Measurements from ENCODE around the gene CRPPA.

- TF ChIP-seq, protein P1, sequence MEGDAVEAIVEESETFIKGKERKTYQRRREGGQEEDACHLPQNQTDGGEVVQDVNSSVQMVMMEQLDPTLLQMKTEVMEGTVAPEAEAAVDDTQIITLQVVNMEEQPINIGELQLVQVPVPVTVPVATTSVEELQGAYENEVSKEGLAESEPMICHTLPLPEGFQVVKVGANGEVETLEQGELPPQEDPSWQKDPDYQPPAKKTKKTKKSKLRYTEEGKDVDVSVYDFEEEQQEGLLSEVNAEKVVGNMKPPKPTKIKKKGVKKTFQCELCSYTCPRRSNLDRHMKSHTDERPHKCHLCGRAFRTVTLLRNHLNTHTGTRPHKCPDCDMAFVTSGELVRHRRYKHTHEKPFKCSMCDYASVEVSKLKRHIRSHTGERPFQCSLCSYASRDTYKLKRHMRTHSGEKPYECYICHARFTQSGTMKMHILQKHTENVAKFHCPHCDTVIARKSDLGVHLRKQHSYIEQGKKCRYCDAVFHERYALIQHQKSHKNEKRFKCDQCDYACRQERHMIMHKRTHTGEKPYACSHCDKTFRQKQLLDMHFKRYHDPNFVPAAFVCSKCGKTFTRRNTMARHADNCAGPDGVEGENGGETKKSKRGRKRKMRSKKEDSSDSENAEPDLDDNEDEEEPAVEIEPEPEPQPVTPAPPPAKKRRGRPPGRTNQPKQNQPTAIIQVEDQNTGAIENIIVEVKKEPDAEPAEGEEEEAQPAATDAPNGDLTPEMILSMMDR (conservative IDR thresholded peaks at IDR 0.05; ENCODE audit: low read length), result no peak
- no peak for TF ChIP-seq EZH2phosphoT487 (IDR thresholded peaks at IDR 0.05; ENCODE audit: borderline replicate concordance, low read depth, low read length)
Measured at GRCh38 chr7:16393862-16394422, 27.4 kb downstream of the CRPPA start.
